Upper lobe of left lung (tissue), 6 donors: Measurements from ENCODE around the gene TBC1D24. TPM values are rescaled to one million over a fixed set of nuclear protein-coding genes. Genes with fewer than 3 reads are reported as not detected.
A peak's percentile ranks its signal among the peaks of the same experiment; 100 is the strongest.
"Not testable (repeated sequence)": the region's sequence is repeated elsewhere in the genome, so short reads cannot be mapped to it uniquely, and the experiment has no call there.

ENCODE experiments used
- ATAC-seq, 2 donors: fragments of 200-7000 bp; cut with Tn5 transposase; one replicate each; pipeline ENCODE4 v1.9.1; 2022; ENCODE audit warnings: mild to moderate bottlenecking in 2 of 2, moderate library complexity in 2 of 2; ENCODE audit not compliant: low FRiP score in 2 of 2
- DNase-seq, 2 donors: peaks; one replicate each; pipeline ENCODE4 v3.0.0-alpha.2; 2019 to 2020
- H3K27ac ChIP-seq, 4 donors: fragments of 200-600 bp; sonication (generic); one replicate each; pipeline ENCODE4 v1.5.1; 2016 to 2019
- H3K27me3 ChIP-seq, 4 donors: fragments of 200-600 bp; sonication (generic); one replicate each; pipeline ENCODE4 v1.5.1; 2017 to 2019
- H3K36me3 ChIP-seq, 4 donors: fragments of 200-600 bp; sonication (generic); one replicate each; pipeline ENCODE4 v1.5.1; 2016 to 2019
- H3K4me1 ChIP-seq, 4 donors: fragments of 200-600 bp; sonication (generic); one replicate each; pipeline ENCODE4 v1.5.1; 2018 to 2019
- H3K4me3 ChIP-seq, 4 donors: fragments of 200-600 bp; sonication (generic); one replicate each; pipeline ENCODE4 v1.5.1; 2017 to 2019; ENCODE audit warnings: mild to moderate bottlenecking in 2 of 4, moderate library complexity in 1 of 4
- H3K9me3 ChIP-seq, 4 donors: fragments of 200-600 bp; sonication (generic); one replicate each; pipeline ENCODE4 v1.5.1; 2018 to 2019
- CTCF ChIP-seq, 6 experiments: fragments of 450-650 bp in 4 of 6; fragments of 200-600 bp in 2 of 6; sonication (generic) in 2 of 6; IDR thresholded peaks; one replicate each; pipeline ENCODE4 v1.5.1; 2016 to 2019; ENCODE audit warnings: antibody characterized with exemption in 6 of 6
- EP300 ChIP-seq, 4 donors: sonication (generic); formaldehyde crosslinking; IDR thresholded peaks; one replicate each; pipeline ENCODE4 v1.5.1; 2017; ENCODE audit warnings: antibody characterized with exemption in 4 of 4, control low read depth in 2 of 4
- POLR2A ChIP-seq, 4 donors: fragments of 450-650 bp; IDR thresholded peaks; one replicate each; pipeline ENCODE4 v1.5.1; 2016 to 2017; ENCODE audit warnings: antibody characterized with exemption in 4 of 4, mild to moderate bottlenecking in 2 of 4
- POLR2AphosphoS5 ChIP-seq, 2 donors: sonication (generic); formaldehyde crosslinking; IDR thresholded peaks; one replicate each; pipeline ENCODE4 v1.5.1; 2017; ENCODE audit warnings: antibody characterized with exemption in 2 of 2
- WGBS, 2 donors: methylation state at CpG; one replicate each; pipeline ENCODE4 v1.1.5; 2017 to 2018; 5-methylcytosine and 5-hydroxymethylcytosine counted together
- total RNA-seq, 6 donors: library from RNA; depleted of rRNA in 4 of 6; stranded (reverse); fragments of >200 nt in 4 of 6; gene quantifications; one replicate each; pipeline versions ENCODE4 v1.1.0 to v1.2.1, GENCODE V29; 2016 to 2021
- donor health status: DM: no; HTN: no; CAD: no; lungs with moderate emphysema.
- donor health status: DM: no; HTN: yes; CAD: no; lungs with severe emphysema.

Gene TBC1D24
- total RNA-seq, 6 donors from 2014 or later = 25.9 to 49.6 (median 37.2) TPM

DNA sequence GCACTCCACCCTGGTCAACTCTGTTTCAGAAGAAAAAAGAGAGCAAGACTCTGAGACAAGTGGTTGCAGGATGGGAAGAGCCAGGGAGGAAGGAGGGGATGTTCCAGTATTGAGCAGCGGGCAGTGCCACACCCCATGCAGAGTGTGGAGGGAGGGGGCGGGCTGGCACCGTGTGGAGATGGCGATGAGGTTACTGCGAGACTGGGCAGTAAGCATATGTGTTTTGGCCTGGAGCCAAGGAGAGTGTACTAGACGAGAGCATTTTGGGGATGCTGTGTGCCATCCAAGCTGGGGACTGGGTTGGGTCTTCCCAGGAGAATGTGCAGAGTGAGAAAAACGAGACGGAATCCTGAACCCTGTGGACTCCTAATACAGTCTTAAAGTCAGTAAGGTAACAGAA lies 3.4 kb downstream of the TBC1D24 start:
- Histone ChIP-seq H3K36me3 (no peaks in the 10 kb centered on the region), H3K27me3 (peaks cover 0 to under 1% (median 0%) of the 10 kb centered on the region in 4 donors), H3K27ac (no peak overlapping the region), H3K4me1 (peaks cover 39 to 75% (median 52%) of the 10 kb centered on the region in 4 donors), H3K4me3 (no peak overlapping the region), H3K9me3 (no peaks in the 10 kb centered on the region)
- 62 to 72% methylated on average over 8 of the region's 8 CpGs for WGBS, 2 donors
- no peak for DNase-seq
- no peak for TF ChIP-seq EP300 (IDR thresholded peaks at IDR 0.05)
- TF ChIP-seq POLR2A (IDR thresholded peaks at IDR 0.05) = no peak
- TF ChIP-seq POLR2AphosphoS5 (IDR thresholded peaks at IDR 0.05) = no peak
- no peak for TF ChIP-seq CTCF (IDR thresholded peaks at IDR 0.05)
- no peak for ATAC-seq

- H3K9me3 ChIP-seq, H3K4me3 ChIP-seq, H3K27me3 ChIP-seq, ATAC-seq, H3K36me3 ChIP-seq, DNase-seq: not testable (repeated sequence)
- Histone ChIP-seq H3K4me1 (peaks cover 43 to 73% (median 59%) of the 10 kb centered on the region in 4 donors), H3K27ac (peak overlapping the region in 1 of 4 donors; percentile 58)
- 96 to 99% methylated on average over 10 of the region's 10 CpGs for WGBS, 2 donors
These were observed 5.1 kb downstream of the TBC1D24 start for GRCh38 chr16:2479996-2480395.

DNA sequence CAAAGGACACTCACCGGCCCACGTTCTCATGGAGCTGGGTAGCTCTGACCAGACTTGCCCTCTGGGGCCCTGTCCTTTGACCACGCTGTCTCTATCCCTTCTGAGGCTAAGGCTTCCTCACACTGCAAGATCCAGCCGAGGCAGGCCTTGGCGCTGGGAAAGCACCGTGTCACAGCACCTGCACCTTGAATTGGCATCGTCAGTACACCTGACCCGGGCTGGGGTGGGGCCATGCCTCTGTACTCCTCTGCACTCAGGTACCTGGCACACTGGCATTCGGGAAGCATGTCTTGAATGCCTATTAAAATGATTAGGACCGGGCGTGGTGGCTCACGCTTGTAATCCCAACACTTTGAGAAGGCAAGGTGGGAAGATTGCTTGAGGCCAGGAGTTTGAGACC lies 6.0 kb downstream of the TBC1D24 start:
- peak in 1 of 2 donors; percentile 95 for DNase-seq
- Histone ChIP-seq H3K36me3 (no peaks in the 10 kb centered on the region), H3K9me3 (no peaks in the 10 kb centered on the region), H3K4me3 (no peak overlapping the region), H3K27ac (peak overlapping the region; percentile 58 to 78 (median 66)), H3K4me1 (peaks cover 40 to 71% (median 62%) of the 10 kb centered on the region in 4 donors), H3K27me3 (no peaks in the 10 kb centered on the region)
- TF ChIP-seq CTCF (IDR thresholded peaks at IDR 0.05) (no peak), POLR2A (IDR thresholded peaks at IDR 0.05) (no peak), POLR2AphosphoS5 (IDR thresholded peaks at IDR 0.05) (peak in 1 of 2 donors; percentile 20), EP300 (IDR thresholded peaks at IDR 0.05) (no peak)
- ATAC-seq = peak in 1 of 2 donors; percentile 81
- 68 to 70% methylated on average over 12 of the region's 12 CpGs for WGBS, 2 donors

- Histone ChIP-seq H3K27me3 (no peaks in the 10 kb centered on the region), H3K36me3 (no peaks in the 10 kb centered on the region), H3K4me3 (no peak overlapping the region), H3K9me3 (no peaks in the 10 kb centered on the region), H3K4me1 (peaks cover 45 to 71% (median 63%) of the 10 kb centered on the region in 4 donors), H3K27ac (peak overlapping the region; percentile 58 to 67 (median 65))
- ATAC-seq (no peak), DNase-seq (no peak)
- TF ChIP-seq CTCF (IDR thresholded peaks at IDR 0.05) = no peak
- whole genome bisulfite sequencing, 2 donors = 80 to 82% methylated on average over 4 to 7 of the region's 7 CpGs
These were observed 6.7 kb downstream of the TBC1D24 start for GRCh38 chr16:2481676-2482075.

- no peak overlapping the region for H3K4me3 ChIP-seq
These were observed 7.3 kb downstream of the TBC1D24 start for GRCh38 chr16:2482249-2482648.

More at GRCh38 chr16:2482249-2482648, 7.3 kb downstream of the TBC1D24 start:
- Histone ChIP-seq H3K9me3 (no peaks in the 10 kb centered on the region), H3K36me3 (no peaks in the 10 kb centered on the region), H3K4me1 (peaks cover 51 to 71% (median 66%) of the 10 kb centered on the region in 4 donors), H3K27me3 (no peaks in the 10 kb centered on the region), H3K27ac (peak overlapping the region in 3 of 4 donors; percentile 58 to 65 (median 64))
- TF ChIP-seq EP300 (IDR thresholded peaks at IDR 0.05) = no peak
- TF ChIP-seq POLR2AphosphoS5 (IDR thresholded peaks at IDR 0.05) = no peak
- no peak for TF ChIP-seq POLR2A (IDR thresholded peaks at IDR 0.05)
- TF ChIP-seq CTCF (IDR thresholded peaks at IDR 0.05) = no peak
- DNase-seq = no peak
- WGBS, 2 donors = 73 to 80% methylated on average over 13 of the region's 13 CpGs
- ATAC-seq = no peak
